Measurements from ENCODE around the gene GRM8.

DNA sequence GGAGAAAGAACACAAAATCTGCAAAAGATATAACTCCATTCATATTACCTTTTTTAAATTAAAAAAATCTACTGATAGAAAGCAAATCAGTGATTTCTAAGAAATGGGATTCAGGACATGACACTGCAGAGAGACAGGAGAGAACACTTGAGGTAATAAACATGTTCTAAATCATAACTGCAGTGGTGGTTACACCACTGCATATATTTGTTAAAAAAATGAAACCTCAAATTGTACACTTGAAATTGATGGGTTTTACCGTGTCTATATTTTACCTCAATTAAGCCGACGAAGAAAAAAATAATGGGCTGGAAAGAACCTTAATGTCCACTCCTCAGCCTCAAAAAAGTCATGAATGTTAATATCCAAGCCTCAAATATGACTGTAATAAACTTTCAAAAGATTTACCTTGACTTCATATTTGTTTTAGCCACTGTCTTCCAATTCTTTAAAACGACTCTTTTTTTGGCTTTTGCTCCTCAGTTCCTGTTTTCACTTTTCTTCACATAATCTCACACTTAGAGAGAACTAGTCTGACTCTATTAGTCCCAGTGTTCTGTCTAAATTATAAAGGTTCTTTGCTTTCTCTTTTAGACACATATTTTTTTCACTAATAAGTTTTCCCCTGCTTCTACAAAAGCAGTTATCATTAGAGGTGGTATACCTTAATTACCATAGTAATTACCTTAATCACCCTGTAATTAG, 502.4 kb downstream of the GRM8 start:
- TF ChIP-seq, protein P1, sequence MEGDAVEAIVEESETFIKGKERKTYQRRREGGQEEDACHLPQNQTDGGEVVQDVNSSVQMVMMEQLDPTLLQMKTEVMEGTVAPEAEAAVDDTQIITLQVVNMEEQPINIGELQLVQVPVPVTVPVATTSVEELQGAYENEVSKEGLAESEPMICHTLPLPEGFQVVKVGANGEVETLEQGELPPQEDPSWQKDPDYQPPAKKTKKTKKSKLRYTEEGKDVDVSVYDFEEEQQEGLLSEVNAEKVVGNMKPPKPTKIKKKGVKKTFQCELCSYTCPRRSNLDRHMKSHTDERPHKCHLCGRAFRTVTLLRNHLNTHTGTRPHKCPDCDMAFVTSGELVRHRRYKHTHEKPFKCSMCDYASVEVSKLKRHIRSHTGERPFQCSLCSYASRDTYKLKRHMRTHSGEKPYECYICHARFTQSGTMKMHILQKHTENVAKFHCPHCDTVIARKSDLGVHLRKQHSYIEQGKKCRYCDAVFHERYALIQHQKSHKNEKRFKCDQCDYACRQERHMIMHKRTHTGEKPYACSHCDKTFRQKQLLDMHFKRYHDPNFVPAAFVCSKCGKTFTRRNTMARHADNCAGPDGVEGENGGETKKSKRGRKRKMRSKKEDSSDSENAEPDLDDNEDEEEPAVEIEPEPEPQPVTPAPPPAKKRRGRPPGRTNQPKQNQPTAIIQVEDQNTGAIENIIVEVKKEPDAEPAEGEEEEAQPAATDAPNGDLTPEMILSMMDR (optimal IDR thresholded peaks at IDR 0.05 in 1 of 3, IDR thresholded peaks at IDR 0.05 in 1 of 3, conservative IDR thresholded peaks at IDR 0.05 in 1 of 3; ENCODE audit: extremely low read depth in 1 of 3, insufficient read depth in 2 of 3, low read length in 3 of 3): no peak
- TF ChIP-seq EZH2 (IDR thresholded peaks at IDR 0.05; ENCODE audit: low read length): no peak
